ENCODE results near the gene ISOC1. TPM values are rescaled to one million over a fixed set of nuclear protein-coding genes. Genes with fewer than 3 reads are reported as not detected.

The ISOC1 gene
- total RNA-seq, 1 experiment from 2014 or later, result 12.8 TPM

GRCh38 chr5:129049126-129049799, 45.3 kb upstream of the ISOC1 start:
- Mint-ChIP-seq H3K27me3 (ENCODE audit: insufficient read depth, unreplicated experiment) (no peaks in the 10 kb centered on the region), H3K9me3 (ENCODE audit: unreplicated experiment) (peaks cover 12% of the 10 kb centered on the region), H3K4me3 (ENCODE audit: unreplicated experiment) (no peak overlapping the region), H3K4me1 (ENCODE audit: insufficient read depth, unreplicated experiment) (peaks cover 13% of the 10 kb centered on the region), H3K27ac (ENCODE audit: low read depth, unreplicated experiment) (no peak overlapping the region), H3K36me3 (ENCODE audit: insufficient read depth, unreplicated experiment) (no peaks in the 10 kb centered on the region)
- TF ChIP-seq CTCF (IDR thresholded peaks at IDR 0.05; ENCODE audit: unreplicated experiment), result no peak
- BruUV-seq (replicated peaks), result no TSS peak
- ChIA-PET CTCF (interaction anchor here (0.6 kb wide), 1 partner anchor 57 kb away, joined by 3 read pairs; no protein-coding TSS in a partner anchor), POLR2A (no interaction called here)
- intact Hi-C loops (cut with micrococcal nuclease), result no loop called here
- DNase-seq (ENCODE audit: unreplicated experiment), result no peak

- no TSS peak for BruUV-seq (replicated peaks)
- H3K4me3 Mint-ChIP-seq (ENCODE audit: unreplicated experiment), result no peak overlapping the region
- ChIA-PET POLR2A (interaction anchor here (0.7 kb wide), 1 partner anchor 147 kb away, joined by 3 read pairs; no protein-coding TSS in a partner anchor), CTCF (interaction anchor here (0.6 kb wide), 1 partner anchor 790 kb away, joined by 3 read pairs; no protein-coding TSS in a partner anchor)
- DNase-seq (ENCODE audit: unreplicated experiment), result no peak
- no peak for TF ChIP-seq CTCF (IDR thresholded peaks at IDR 0.05; ENCODE audit: unreplicated experiment)
- peaks cover under 1% of the 10 kb centered on the region for H3K9me3 Mint-ChIP-seq (ENCODE audit: unreplicated experiment)
- intact Hi-C loops (cut with micrococcal nuclease), result no loop called here
- no peaks in the 10 kb centered on the region for H3K36me3 Mint-ChIP-seq (ENCODE audit: insufficient read depth, unreplicated experiment)
- no peak overlapping the region for H3K27ac Mint-ChIP-seq (ENCODE audit: low read depth, unreplicated experiment)
- peaks cover 7% of the 10 kb centered on the region for H3K4me1 Mint-ChIP-seq (ENCODE audit: insufficient read depth, unreplicated experiment)
- no peaks in the 10 kb centered on the region for H3K27me3 Mint-ChIP-seq (ENCODE audit: insufficient read depth, unreplicated experiment)
Observed at GRCh38 chr5:129051283-129051682, 43.3 kb upstream of the ISOC1 start.

- TF ChIP-seq CTCF (IDR thresholded peaks at IDR 0.05; ENCODE audit: unreplicated experiment), result no peak
- CTCF ChIA-PET, result interaction anchor here (0.6 to 1.0 kb wide), 6 partner anchors 10 to 1175 kb away, joined by 3 to 5 read pairs (median 4); no protein-coding TSS in a partner anchor
- Mint-ChIP-seq H3K27me3 (ENCODE audit: insufficient read depth, unreplicated experiment) (peaks cover 2% of the 10 kb centered on the region), H3K4me3 (ENCODE audit: unreplicated experiment) (no peak overlapping the region), H3K9me3 (ENCODE audit: unreplicated experiment) (peaks cover 16% of the 10 kb centered on the region), H3K4me1 (ENCODE audit: insufficient read depth, unreplicated experiment) (peaks cover 7% of the 10 kb centered on the region), H3K27ac (ENCODE audit: low read depth, unreplicated experiment) (no peak overlapping the region), H3K36me3 (ENCODE audit: insufficient read depth, unreplicated experiment) (no peaks in the 10 kb centered on the region)
- no TSS peak for BruUV-seq (replicated peaks)
- POLR2A ChIA-PET, result interaction anchor here (0.6 to 0.7 kb wide), 2 partner anchors 19 to 42 kb away, joined by 3 read pairs; no protein-coding TSS in a partner anchor
- intact Hi-C loops (cut with micrococcal nuclease), result loop anchor here (1.0 to 2.0 kb wide), 2 partner anchors 141 to 148 kb away; no protein-coding TSS in a partner anchor
- DNase-seq (ENCODE audit: unreplicated experiment), result no peak
Observed at GRCh38 chr5:129053438-129053837, 41.1 kb upstream of the ISOC1 start.

GRCh38 chr5:129057329-129057728, 37.2 kb upstream of the ISOC1 start:
- Mint-ChIP-seq H3K9me3 (ENCODE audit: unreplicated experiment) (peaks cover 16% of the 10 kb centered on the region), H3K4me1 (ENCODE audit: insufficient read depth, unreplicated experiment) (no peaks in the 10 kb centered on the region), H3K4me3 (ENCODE audit: unreplicated experiment) (no peak overlapping the region), H3K36me3 (ENCODE audit: insufficient read depth, unreplicated experiment) (no peaks in the 10 kb centered on the region), H3K27ac (ENCODE audit: low read depth, unreplicated experiment) (no peak overlapping the region), H3K27me3 (ENCODE audit: insufficient read depth, unreplicated experiment) (peaks cover 41% of the 10 kb centered on the region)
- intact Hi-C loops (cut with micrococcal nuclease), result no loop called here
- CTCF ChIA-PET, result interaction anchor here (0.6 kb wide), 1 partner anchor 559 kb away, joined by 4 read pairs; no protein-coding TSS in a partner anchor
- no peak for DNase-seq (ENCODE audit: unreplicated experiment)
- TF ChIP-seq CTCF (IDR thresholded peaks at IDR 0.05; ENCODE audit: unreplicated experiment), result no peak
- POLR2A ChIA-PET, result interaction anchor here (0.8 kb wide), 1 partner anchor 483 kb away, joined by 3 read pairs; no protein-coding TSS in a partner anchor
- BruUV-seq (replicated peaks), result no TSS peak

Measured in MCF 10A (cell line).